WTC11 (cell line): ENCODE data around the gene ASMTL. TPM values are rescaled to one million over a fixed set of nuclear protein-coding genes. Genes with fewer than 3 reads are reported as not detected.
A peak's percentile ranks its signal among the peaks of the same experiment; 100 is the strongest.

Source experiments
- ATAC-seq: fragments of 200-7000 bp; cut with Tn5 transposase; 2 replicates; pipeline ENCODE4 v1.10.0; 2021; ENCODE audit warnings: mild to moderate bottlenecking, moderate library complexity
- CTCF ChIA-PET: fragments of 300-600 bp; sonication (Branson Sonifier 250); formaldehyde crosslinking; loops from one replicate; lab custom pipeline; 2021; ENCODE audit warnings: antibody characterized with exemption; lab: Charles Lee
- POLR2A ChIA-PET: fragments of 350-600 bp; sonication (Branson Sonifier 250); formaldehyde crosslinking; loops from one replicate; lab custom pipeline; 2021; ENCODE audit warnings: antibody characterized with exemption; lab: Charles Lee
- DNase-seq: peaks from one replicate; pipeline ENCODE4 v3.0.0; 2021; ENCODE audit warnings: low spot score
- H3K27ac Mint-ChIP-seq: 2 replicates; pipeline ENCODE4 v1.8.0; 2021; ENCODE audit warnings: mixed read lengths
- H3K27me3 Mint-ChIP-seq: 2 replicates; pipeline ENCODE4 v1.8.0; 2021; ENCODE audit warnings: low read depth, mild to moderate bottlenecking, moderate library complexity, mixed read lengths
- H3K36me3 Mint-ChIP-seq: 2 replicates; pipeline ENCODE4 v1.8.0; 2021; ENCODE audit warnings: mixed read lengths
- H3K4me1 Mint-ChIP-seq: 2 replicates; pipeline ENCODE4 v1.8.0; 2022; ENCODE audit warnings: mixed read lengths
- H3K4me3 Mint-ChIP-seq: 2 replicates; pipeline ENCODE4 v1.8.0; 2021; ENCODE audit warnings: mild to moderate bottlenecking, moderate library complexity, mixed read lengths
- H3K9me3 Mint-ChIP-seq: 2 replicates; pipeline ENCODE4 v1.8.0; 2021; ENCODE audit warnings: mixed read lengths
- FOXJ3 ChIP-seq: sonication (generic); formaldehyde crosslinking; IDR thresholded peaks from 2 replicates; pipeline ENCODE4 v1.9.0; 2021; ENCODE audit warnings: missing genetic modification reagents, mild to moderate bottlenecking, borderline replicate concordance
- GABPB1 ChIP-seq: sonication (generic); formaldehyde crosslinking; IDR thresholded peaks from 2 replicates; pipeline ENCODE4 v1.8.1; 2023; ENCODE audit warnings: mild to moderate bottlenecking, missing genetic modification reagents
- HMGA2 ChIP-seq: fragments of 250-450 bp; sonication (Bioruptor Pico); IDR thresholded peaks from 2 replicates; pipeline ENCODE4 v1.4.0; 2021; ENCODE audit warnings: mild to moderate bottlenecking, moderate library complexity
- JAZF1 ChIP-seq: fragments of 250-450 bp; sonication (Bioruptor Pico); IDR thresholded peaks from 2 replicates; pipeline ENCODE4 v1.9.0; 2021; ENCODE audit warnings: moderate library complexity, mild to moderate bottlenecking, inconsistent platforms
- NFATC4 ChIP-seq: fragments of 250-450 bp; sonication (Bioruptor Pico); IDR thresholded peaks from 2 replicates; pipeline ENCODE4 v1.9.0; 2021; ENCODE audit warnings: mild to moderate bottlenecking
- RORB ChIP-seq: fragments of 250-450 bp; sonication (Bioruptor Pico); IDR thresholded peaks from 2 replicates; pipeline ENCODE4 v1.9.0; 2021; ENCODE audit warnings: mild to moderate bottlenecking
- SMAD3 ChIP-seq: sonication (generic); formaldehyde crosslinking; IDR thresholded peaks from 2 replicates; pipeline ENCODE4 v1.8.0; 2022; ENCODE audit warnings: missing genetic modification reagents, mild to moderate bottlenecking, borderline replicate concordance
- SP1 ChIP-seq: sonication (generic); formaldehyde crosslinking; conservative IDR thresholded peaks from 2 replicates; pipeline ENCODE4 v1.8.1; 2022; ENCODE audit warnings: missing genetic modification reagents
- TCF7 ChIP-seq: sonication (generic); formaldehyde crosslinking; IDR thresholded peaks from 2 replicates; pipeline ENCODE4 v1.8.0; 2022; ENCODE audit warnings: mild to moderate bottlenecking, low read depth, missing genetic modification reagents, moderate library complexity
- TEAD1 ChIP-seq: sonication (generic); formaldehyde crosslinking; IDR thresholded peaks from 2 replicates; pipeline ENCODE4 v1.8.0; 2022; ENCODE audit warnings: mild to moderate bottlenecking, missing genetic modification reagents
- ZNF138 ChIP-seq: sonication (generic); formaldehyde crosslinking; conservative IDR thresholded peaks from 2 replicates; pipeline ENCODE4 v1.8.1; 2022; ENCODE audit warnings: mild to moderate bottlenecking, moderate library complexity, missing genetic modification reagents
- ZNF232 ChIP-seq: sonication (generic); formaldehyde crosslinking; IDR thresholded peaks from 2 replicates; pipeline ENCODE4 v1.8.0; 2022; ENCODE audit warnings: mild to moderate bottlenecking, missing genetic modification reagents
- ZNF317 ChIP-seq: sonication (generic); formaldehyde crosslinking; IDR thresholded peaks from 2 replicates; pipeline ENCODE4 v1.8.1; 2023; ENCODE audit warnings: low read depth, mild to moderate bottlenecking, moderate library complexity, missing genetic modification reagents, borderline replicate concordance
- ZNF396 ChIP-seq: fragments of 250-450 bp; sonication (Bioruptor Pico); IDR thresholded peaks from 2 replicates; pipeline ENCODE4 v1.8.0; 2021; ENCODE audit warnings: mild to moderate bottlenecking, moderate library complexity, borderline replicate concordance
- ZNF671 ChIP-seq: fragments of 250-450 bp; sonication (Bioruptor Pico); IDR thresholded peaks from 2 replicates; pipeline ENCODE4 v1.8.0; 2021; ENCODE audit warnings: mild to moderate bottlenecking
- total RNA-seq: library from RNA; stranded (reverse); gene quantifications from 3 replicates; pipeline ENCODE4 v1.2.3, GENCODE V29; 2021
- TF ChIP-seq, protein P1 (sequence below): sonication (generic); formaldehyde crosslinking; IDR thresholded peaks from 2 replicates; pipeline ENCODE4 v1.8.1; 2023; ENCODE audit warnings: mild to moderate bottlenecking, missing genetic modification reagents
- TF ChIP-seq, protein P2 (sequence below): fragments of 250-450 bp; sonication (Bioruptor Pico); IDR thresholded peaks from 2 replicates; pipeline ENCODE4 v1.8.0; 2021; ENCODE audit warnings: mild to moderate bottlenecking
- TF ChIP-seq, protein P3 (sequence below): sonication (generic); formaldehyde crosslinking; IDR thresholded peaks from 2 replicates; pipeline ENCODE4 v1.8.1; 2023; ENCODE audit warnings: mild to moderate bottlenecking, moderate library complexity, missing genetic modification reagents
- TF ChIP-seq, protein P4 (sequence below): sonication (generic); formaldehyde crosslinking; IDR thresholded peaks from 2 replicates; pipeline ENCODE4 v1.8.0; 2022; ENCODE audit warnings: mild to moderate bottlenecking, missing genetic modification reagents

ASMTL gene
- total RNA-seq, 1 experiment from 2014 or later = 70.6 TPM

- no peak for DNase-seq
- Mint-ChIP-seq H3K4me3 (no peak overlapping the region), H3K27ac (no peak overlapping the region), H3K27me3 (no peaks in the 10 kb centered on the region), H3K36me3 (peaks cover 79% of the 10 kb centered on the region), H3K4me1 (peaks cover 12% of the 10 kb centered on the region), H3K9me3 (peaks cover 39% of the 10 kb centered on the region)
- TF ChIP-seq TCF7 (CRISPR knock-in tag) (no peak), HMGA2 (CRISPR knock-in tag) (no peak)
- TF ChIP-seq, protein P1, sequence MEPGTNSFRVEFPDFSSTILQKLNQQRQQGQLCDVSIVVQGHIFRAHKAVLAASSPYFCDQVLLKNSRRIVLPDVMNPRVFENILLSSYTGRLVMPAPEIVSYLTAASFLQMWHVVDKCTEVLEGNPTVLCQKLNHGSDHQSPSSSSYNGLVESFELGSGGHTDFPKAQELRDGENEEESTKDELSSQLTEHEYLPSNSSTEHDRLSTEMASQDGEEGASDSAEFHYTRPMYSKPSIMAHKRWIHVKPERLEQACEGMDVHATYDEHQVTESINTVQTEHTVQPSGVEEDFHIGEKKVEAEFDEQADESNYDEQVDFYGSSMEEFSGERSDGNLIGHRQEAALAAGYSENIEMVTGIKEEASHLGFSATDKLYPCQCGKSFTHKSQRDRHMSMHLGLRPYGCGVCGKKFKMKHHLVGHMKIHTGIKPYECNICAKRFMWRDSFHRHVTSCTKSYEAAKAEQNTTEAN (CRISPR knock-in tag) = no peak
- ChIA-PET CTCF (no interaction called here), POLR2A (no interaction called here)
- ATAC-seq = no peak
Measured at GRCh38 chrX:1424147-1424851, 28.4 kb downstream of the ASMTL start.

GRCh38 chrX:1423215-1423614 lies 29.5 kb downstream of the ASMTL start:
- ATAC-seq (no peak), DNase-seq (no peak)
- Mint-ChIP-seq H3K4me1 (peaks cover 12% of the 10 kb centered on the region), H3K9me3 (peaks cover 39% of the 10 kb centered on the region), H3K27me3 (no peaks in the 10 kb centered on the region), H3K4me3 (no peak overlapping the region), H3K36me3 (peaks cover 79% of the 10 kb centered on the region), H3K27ac (no peak overlapping the region)
- POLR2A ChIA-PET = no interaction called here
- CTCF ChIA-PET = no interaction called here
- TF ChIP-seq, protein P2, sequence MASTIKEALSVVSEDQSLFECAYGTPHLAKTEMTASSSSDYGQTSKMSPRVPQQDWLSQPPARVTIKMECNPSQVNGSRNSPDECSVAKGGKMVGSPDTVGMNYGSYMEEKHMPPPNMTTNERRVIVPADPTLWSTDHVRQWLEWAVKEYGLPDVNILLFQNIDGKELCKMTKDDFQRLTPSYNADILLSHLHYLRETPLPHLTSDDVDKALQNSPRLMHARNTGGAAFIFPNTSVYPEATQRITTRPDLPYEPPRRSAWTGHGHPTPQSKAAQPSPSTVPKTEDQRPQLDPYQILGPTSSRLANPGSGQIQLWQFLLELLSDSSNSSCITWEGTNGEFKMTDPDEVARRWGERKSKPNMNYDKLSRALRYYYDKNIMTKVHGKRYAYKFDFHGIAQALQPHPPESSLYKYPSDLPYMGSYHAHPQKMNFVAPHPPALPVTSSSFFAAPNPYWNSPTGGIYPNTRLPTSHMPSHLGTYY (CRISPR knock-in tag) = peak; percentile 84
- TF ChIP-seq ZNF671 (CRISPR knock-in tag) = no peak
- no peak for TF ChIP-seq SMAD3

GRCh38 chrX:1422135-1422465 lies 30.6 kb downstream of the ASMTL start:
- Mint-ChIP-seq H3K9me3 (peaks cover 39% of the 10 kb centered on the region), H3K27ac (no peak overlapping the region), H3K27me3 (no peaks in the 10 kb centered on the region), H3K4me3 (no peak overlapping the region), H3K36me3 (peaks cover 74% of the 10 kb centered on the region), H3K4me1 (peaks cover 12% of the 10 kb centered on the region)
- TF ChIP-seq SP1 (CRISPR knock-in tag) = no peak
- TF ChIP-seq ZNF232 (CRISPR knock-in tag) = no peak
- no peak for TF ChIP-seq ZNF317 (CRISPR knock-in tag)
- no peak for TF ChIP-seq ZNF138 (CRISPR knock-in tag)
- TF ChIP-seq ZNF396 (CRISPR knock-in tag) = no peak
- no peak for TF ChIP-seq GABPB1 (CRISPR knock-in tag)
- TF ChIP-seq JAZF1 (CRISPR knock-in tag) = no peak
- TF ChIP-seq TEAD1 (CRISPR knock-in tag) = no peak
- TF ChIP-seq, protein P3, sequence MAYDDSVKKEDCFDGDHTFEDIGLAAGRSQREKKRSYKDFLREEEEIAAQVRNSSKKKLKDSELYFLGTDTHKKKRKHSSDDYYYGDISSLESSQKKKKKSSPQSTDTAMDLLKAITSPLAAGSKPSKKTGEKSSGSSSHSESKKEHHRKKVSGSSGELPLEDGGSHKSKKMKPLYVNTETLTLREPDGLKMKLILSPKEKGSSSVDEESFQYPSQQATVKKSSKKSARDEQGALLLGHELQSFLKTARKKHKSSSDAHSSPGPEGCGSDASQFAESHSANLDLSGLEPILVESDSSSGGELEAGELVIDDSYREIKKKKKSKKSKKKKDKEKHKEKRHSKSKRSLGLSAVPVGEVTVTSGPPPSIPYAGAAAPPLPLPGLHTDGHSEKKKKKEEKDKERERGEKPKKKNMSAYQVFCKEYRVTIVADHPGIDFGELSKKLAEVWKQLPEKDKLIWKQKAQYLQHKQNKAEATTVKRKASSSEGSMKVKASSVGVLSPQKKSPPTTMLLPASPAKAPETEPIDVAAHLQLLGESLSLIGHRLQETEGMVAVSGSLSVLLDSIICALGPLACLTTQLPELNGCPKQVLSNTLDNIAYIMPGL (CRISPR knock-in tag) = no peak
- ChIA-PET POLR2A (no interaction called here), CTCF (no interaction called here)
- DNase-seq (no peak), ATAC-seq (no peak)

- no peak for ATAC-seq
- Mint-ChIP-seq H3K4me1 (peaks cover 12% of the 10 kb centered on the region), H3K9me3 (peaks cover 39% of the 10 kb centered on the region), H3K27ac (no peak overlapping the region), H3K27me3 (no peaks in the 10 kb centered on the region), H3K36me3 (peaks cover 69% of the 10 kb centered on the region), H3K4me3 (no peak overlapping the region)
- ChIA-PET POLR2A (no interaction called here), CTCF (no interaction called here)
- DNase-seq = no peak
- TF ChIP-seq RORB (CRISPR knock-in tag) (no peak), NFATC4 (CRISPR knock-in tag) (0 out of 2 replicates have a peak, but pooled peaks have one; percentile 11), TEAD1 (CRISPR knock-in tag) (no peak), FOXJ3 (CRISPR knock-in tag) (0 out of 2 replicates have a peak, but pooled peaks have one; percentile 26)
- TF ChIP-seq, protein P4, sequence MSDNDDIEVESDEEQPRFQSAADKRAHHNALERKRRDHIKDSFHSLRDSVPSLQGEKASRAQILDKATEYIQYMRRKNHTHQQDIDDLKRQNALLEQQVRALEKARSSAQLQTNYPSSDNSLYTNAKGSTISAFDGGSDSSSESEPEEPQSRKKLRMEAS (CRISPR knock-in tag) = no peak
Measured at GRCh38 chrX:1421433-1422134, 31.1 kb downstream of the ASMTL start.
